ENCODE measurements around the gene AREG.

The AREG gene

DNA sequence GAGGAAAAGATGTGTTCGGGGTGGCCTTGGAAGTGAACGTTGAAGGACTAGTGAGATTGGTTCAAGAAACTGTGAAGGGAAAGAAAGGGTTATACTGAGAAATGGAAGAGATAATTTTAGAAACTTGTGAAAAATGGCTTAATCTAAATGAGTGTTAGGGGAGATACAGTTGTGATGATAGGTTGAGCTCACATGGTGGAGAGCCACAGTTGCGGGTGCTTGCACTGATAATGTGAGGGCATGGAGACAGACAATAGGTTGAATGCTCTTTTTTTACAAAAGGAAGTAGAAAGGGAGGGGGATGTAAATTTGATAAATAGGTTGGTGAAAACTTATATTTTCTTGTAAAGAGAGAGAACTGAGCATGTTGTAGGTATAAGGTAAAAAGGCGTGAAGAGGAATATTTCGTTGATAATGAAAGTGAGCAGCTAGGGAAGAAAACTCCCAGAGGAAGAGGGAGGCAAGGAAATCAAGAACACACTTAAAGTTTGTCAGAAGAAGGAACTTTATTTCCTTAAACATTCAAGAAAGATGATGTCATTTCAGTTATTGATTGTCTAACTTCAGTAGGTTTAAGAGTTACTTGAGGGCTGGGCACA lies 8.2 kb downstream of the AREG start:
- no peak overlapping the region for H3K4me3 ChIP-seq (ENCODE audit: low read length)
- DNase-seq, result no peak
- no peaks in the 10 kb centered on the region for H3K79me2 ChIP-seq (ENCODE audit: low read length)
- no peaks in the 10 kb centered on the region for H4K20me1 ChIP-seq (ENCODE audit: insufficient read depth, low read length)
- H2AFZ ChIP-seq (ENCODE audit: low read length), result no peak overlapping the region
- 0 out of 2 replicates have a peak, but pooled peaks cover 6% of the 10 kb centered on the region for H3K4me1 ChIP-seq (ENCODE audit: low read length)
- H3K27ac ChIP-seq (ENCODE audit: low read length), result no peak overlapping the region
- no peaks in the 10 kb centered on the region for H3K9me3 ChIP-seq (replicated peaks; ENCODE audit: insufficient read depth, low read length)
- H3K9ac ChIP-seq (ENCODE audit: low read length), result no peak overlapping the region
- no peak for TF ChIP-seq EZH2phosphoT487 (IDR thresholded peaks at IDR 0.05; ENCODE audit: low read length)
- TF ChIP-seq, protein P1, sequence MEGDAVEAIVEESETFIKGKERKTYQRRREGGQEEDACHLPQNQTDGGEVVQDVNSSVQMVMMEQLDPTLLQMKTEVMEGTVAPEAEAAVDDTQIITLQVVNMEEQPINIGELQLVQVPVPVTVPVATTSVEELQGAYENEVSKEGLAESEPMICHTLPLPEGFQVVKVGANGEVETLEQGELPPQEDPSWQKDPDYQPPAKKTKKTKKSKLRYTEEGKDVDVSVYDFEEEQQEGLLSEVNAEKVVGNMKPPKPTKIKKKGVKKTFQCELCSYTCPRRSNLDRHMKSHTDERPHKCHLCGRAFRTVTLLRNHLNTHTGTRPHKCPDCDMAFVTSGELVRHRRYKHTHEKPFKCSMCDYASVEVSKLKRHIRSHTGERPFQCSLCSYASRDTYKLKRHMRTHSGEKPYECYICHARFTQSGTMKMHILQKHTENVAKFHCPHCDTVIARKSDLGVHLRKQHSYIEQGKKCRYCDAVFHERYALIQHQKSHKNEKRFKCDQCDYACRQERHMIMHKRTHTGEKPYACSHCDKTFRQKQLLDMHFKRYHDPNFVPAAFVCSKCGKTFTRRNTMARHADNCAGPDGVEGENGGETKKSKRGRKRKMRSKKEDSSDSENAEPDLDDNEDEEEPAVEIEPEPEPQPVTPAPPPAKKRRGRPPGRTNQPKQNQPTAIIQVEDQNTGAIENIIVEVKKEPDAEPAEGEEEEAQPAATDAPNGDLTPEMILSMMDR (IDR thresholded peaks at IDR 0.05; ENCODE audit: low read length), result no peak
- no peak for TF ChIP-seq EZH2 (optimal IDR thresholded peaks at IDR 0.05; ENCODE audit: low read depth, low read length)
- H3K36me3 ChIP-seq (replicated peaks; ENCODE audit: insufficient read depth, low read length), result no peaks in the 10 kb centered on the region
- H3K27me3 ChIP-seq (replicated peaks; ENCODE audit: insufficient read depth, low read length), result no peaks in the 10 kb centered on the region
- no peaks in the 10 kb centered on the region for H3K9me2 ChIP-seq (replicated peaks; ENCODE audit: insufficient read depth, low read length)
- H3F3A ChIP-seq (ENCODE audit: insufficient read depth, low read length), result no peaks in the 10 kb centered on the region
- no peak overlapping the region for H3K4me2 ChIP-seq (ENCODE audit: low read depth, low read length)

DNA sequence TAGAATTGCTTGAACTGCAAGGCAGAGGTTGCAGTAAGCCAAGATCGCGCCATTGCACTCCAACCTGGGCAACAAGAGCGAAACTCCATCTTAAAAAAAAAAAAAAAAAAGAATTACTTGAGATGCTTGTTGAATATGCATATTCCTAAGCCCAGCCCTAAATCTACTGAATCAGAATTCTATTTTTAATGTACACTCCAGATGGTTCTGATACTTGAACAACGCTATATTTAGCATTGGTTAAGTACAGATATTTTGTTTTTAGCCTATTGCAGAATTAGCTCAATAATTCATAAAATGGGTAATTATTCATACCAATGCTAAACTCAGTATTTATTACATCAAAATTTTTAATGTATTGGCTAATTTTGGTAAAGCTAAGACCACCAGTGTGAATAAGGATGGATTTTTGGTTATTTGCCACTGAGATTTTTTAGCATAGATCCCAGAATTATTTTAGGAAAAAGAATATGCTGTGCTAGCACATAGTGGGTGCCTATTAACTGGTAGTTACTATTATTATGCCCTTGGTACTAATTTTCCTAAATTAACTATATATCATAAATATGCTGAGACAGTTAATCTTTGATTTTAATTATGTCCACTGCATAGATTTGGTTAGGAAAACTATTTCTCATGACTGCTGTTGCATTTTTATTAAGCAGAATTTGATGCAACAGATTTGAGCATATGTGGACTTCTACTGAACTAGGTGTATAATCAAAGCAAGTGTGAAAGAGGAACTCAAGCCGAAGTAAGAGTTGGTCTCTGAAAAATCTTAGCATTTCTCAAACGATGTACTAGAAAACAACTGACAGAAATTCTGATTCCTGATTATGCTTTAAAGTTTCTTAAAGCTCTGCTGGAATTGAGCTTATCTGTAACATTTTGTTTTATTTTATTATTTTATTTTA lies 9.2 kb downstream of the AREG start:
- 0 out of 2 replicates have a peak, but pooled peaks cover 6% of the 10 kb centered on the region for H3K4me1 ChIP-seq (ENCODE audit: low read length)
- H2AFZ ChIP-seq (ENCODE audit: low read length), result no peak overlapping the region
- no peak overlapping the region for H3K4me3 ChIP-seq (ENCODE audit: low read length)
- no peak overlapping the region for H3K9ac ChIP-seq (ENCODE audit: low read length)
- no peaks in the 10 kb centered on the region for H3K36me3 ChIP-seq (replicated peaks; ENCODE audit: insufficient read depth, low read length)
- H3K9me3 ChIP-seq (replicated peaks; ENCODE audit: insufficient read depth, low read length), result no peaks in the 10 kb centered on the region
- no peaks in the 10 kb centered on the region for H4K20me1 ChIP-seq (ENCODE audit: insufficient read depth, low read length)
- no peaks in the 10 kb centered on the region for H3K79me2 ChIP-seq (ENCODE audit: low read length)
- H3K4me2 ChIP-seq (ENCODE audit: low read depth, low read length), result no peak overlapping the region
- no peak overlapping the region for H3K27ac ChIP-seq (ENCODE audit: low read length)
- H3K27me3 ChIP-seq (replicated peaks; ENCODE audit: insufficient read depth, low read length), result no peaks in the 10 kb centered on the region
- no peaks in the 10 kb centered on the region for H3F3A ChIP-seq (ENCODE audit: insufficient read depth, low read length)
- TF ChIP-seq EZH2 (optimal IDR thresholded peaks at IDR 0.05; ENCODE audit: low read depth, low read length), result no peak
- TF ChIP-seq, protein P1 (IDR thresholded peaks at IDR 0.05; ENCODE audit: low read length), result no peak
- TF ChIP-seq EZH2phosphoT487 (IDR thresholded peaks at IDR 0.05; ENCODE audit: low read length), result no peak
- no peaks in the 10 kb centered on the region for H3K9me2 ChIP-seq (replicated peaks; ENCODE audit: insufficient read depth, low read length)
- DNase-seq, result no peak

DNA sequence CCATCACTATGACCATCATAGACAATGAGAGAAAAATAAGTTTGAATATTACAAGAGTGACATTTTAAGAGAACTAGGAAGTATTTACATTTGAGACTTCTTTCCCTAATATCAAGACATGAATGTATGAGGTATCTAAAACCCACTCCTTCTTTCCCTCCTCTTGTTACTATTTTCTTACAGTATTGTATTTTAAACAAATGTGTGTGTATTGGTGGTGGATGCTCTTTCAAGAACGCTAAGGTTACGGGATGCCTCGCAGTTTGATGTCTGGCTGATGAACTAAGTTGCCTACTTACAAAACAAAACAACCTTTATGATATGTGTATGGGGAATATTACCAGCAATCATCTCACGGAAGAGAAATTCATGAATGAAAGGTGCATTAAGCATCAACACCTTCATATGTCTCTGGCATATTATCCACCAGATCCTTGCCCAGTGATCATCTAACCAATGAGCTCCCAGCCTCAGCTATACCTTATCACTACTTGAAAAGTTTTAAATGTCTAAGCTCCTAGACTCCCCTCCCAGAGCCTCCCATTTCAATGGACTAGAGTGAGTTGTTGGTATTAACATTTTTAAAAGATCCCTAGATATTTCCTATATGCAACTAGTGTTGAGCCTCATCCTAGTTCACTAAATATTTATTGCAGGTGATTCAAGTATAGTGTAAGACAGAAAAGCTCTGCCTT lies 10.6 kb downstream of the AREG start:
- DNase-seq, result no peak
- no peaks in the 10 kb centered on the region for H3K36me3 ChIP-seq (replicated peaks; ENCODE audit: insufficient read depth, low read length)
- TF ChIP-seq, protein P1 (IDR thresholded peaks at IDR 0.05; ENCODE audit: low read length), result no peak
- TF ChIP-seq EZH2phosphoT487 (IDR thresholded peaks at IDR 0.05; ENCODE audit: low read length) (no peak), EZH2 (optimal IDR thresholded peaks at IDR 0.05; ENCODE audit: low read depth, low read length) (no peak)
- no peak overlapping the region for H3K27ac ChIP-seq (ENCODE audit: low read length)
- no peak overlapping the region for H3K4me2 ChIP-seq (ENCODE audit: low read depth, low read length)
- H3K4me1 ChIP-seq (ENCODE audit: low read length), result 0 out of 2 replicates have a peak, but pooled peaks cover 6% of the 10 kb centered on the region
- no peak overlapping the region for H2AFZ ChIP-seq (ENCODE audit: low read length)
- H3K9ac ChIP-seq (ENCODE audit: low read length), result no peak overlapping the region
- no peaks in the 10 kb centered on the region for H3K9me2 ChIP-seq (replicated peaks; ENCODE audit: insufficient read depth, low read length)
- no peaks in the 10 kb centered on the region for H3K27me3 ChIP-seq (replicated peaks; ENCODE audit: insufficient read depth, low read length)
- H3K79me2 ChIP-seq (ENCODE audit: low read length), result no peaks in the 10 kb centered on the region
- H4K20me1 ChIP-seq (ENCODE audit: insufficient read depth, low read length), result no peaks in the 10 kb centered on the region
- no peaks in the 10 kb centered on the region for H3F3A ChIP-seq (ENCODE audit: insufficient read depth, low read length)
- no peaks in the 10 kb centered on the region for H3K9me3 ChIP-seq (replicated peaks; ENCODE audit: insufficient read depth, low read length)
- H3K4me3 ChIP-seq (ENCODE audit: low read length), result no peak overlapping the region
